ENCODE results near the gene ITGA7. TPM values are rescaled to one million over a fixed set of nuclear protein-coding genes. Genes with fewer than 3 reads are reported as not detected.

ITGA7 gene
- total and polyA plus RNA-seq, 2 experiments from 2014 or later = 2.0 to 7.2 TPM

DNA sequence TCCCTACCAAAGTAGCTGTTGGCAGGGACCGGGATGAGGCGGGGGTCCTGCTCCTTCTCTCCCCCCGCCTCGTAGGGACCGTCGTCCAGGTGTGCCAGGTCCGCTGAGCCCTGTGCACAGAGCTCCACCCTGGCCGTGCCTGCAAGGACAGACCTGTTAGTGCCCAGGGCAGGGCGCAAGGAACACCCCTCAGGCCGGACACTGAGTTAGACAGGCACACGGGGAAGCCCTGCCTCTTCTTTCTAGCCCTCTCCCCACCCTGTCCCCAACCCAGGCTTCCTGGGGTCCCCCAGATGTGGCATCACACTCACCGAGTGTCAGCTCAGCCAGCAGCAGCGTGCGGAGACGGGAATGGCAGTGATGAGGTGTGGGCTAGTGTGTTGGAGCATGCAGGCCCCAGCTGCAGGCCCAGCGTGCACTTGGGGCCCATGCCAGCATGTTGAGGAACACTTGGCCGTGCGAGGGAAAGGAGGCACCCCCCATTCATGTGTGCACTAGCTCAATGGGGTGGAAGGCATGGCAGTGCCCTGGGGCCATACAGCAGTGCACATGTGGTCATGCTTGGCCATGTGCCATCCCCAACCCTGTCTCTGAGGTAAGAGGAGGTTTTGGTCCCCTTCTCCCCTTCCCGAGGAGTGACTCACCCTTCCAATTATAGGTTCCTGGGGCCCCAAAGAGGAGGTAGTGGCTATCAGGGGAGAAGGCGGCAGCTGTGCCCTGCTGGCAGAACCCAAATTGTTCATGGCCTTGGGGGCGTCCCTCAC lies 7.3 kb downstream of the ITGA7 start:
- H3K4me3 ChIP-seq = no peak overlapping the region
- no peak overlapping the region for H3K27ac ChIP-seq
- H3K4me2 ChIP-seq (ENCODE audit: unreplicated experiment) = no peak overlapping the region
- in situ Hi-C loops (cut with MboI) = no loop called here
- no peaks in the 10 kb centered on the region for H3K27me3 ChIP-seq (replicated peaks; ENCODE audit: insufficient read depth)
- 72% methylated on average over 19 to 20 of the region's 21 CpGs for WGBS, 2 experiments (ENCODE audit: low coverage in 1 of 2, low lambda C conversion rate in 2 of 2, missing lambda C conversion rate in 2 of 2)
- H4K20me1 ChIP-seq (ENCODE audit: insufficient read depth) = no peaks in the 10 kb centered on the region
- H3K9ac ChIP-seq = no peak overlapping the region
- TF ChIP-seq EZH2phosphoT487 (IDR thresholded peaks at IDR 0.05; ENCODE audit: insufficient read depth, low read depth) (no peak), EZH2 (IDR thresholded peaks at IDR 0.05; ENCODE audit: insufficient read depth, poor library complexity, severe bottlenecking) (no peak)
- no peak overlapping the region for H2AFZ ChIP-seq
- H3K36me3 ChIP-seq (ENCODE audit: low read depth) = no peaks in the 10 kb centered on the region
- peak; percentile 39 for DNase-seq
- H3K79me2 ChIP-seq (ENCODE audit: insufficient read depth) = no peaks in the 10 kb centered on the region
- H3F3A ChIP-seq (ENCODE audit: insufficient read depth) = no peaks in the 10 kb centered on the region
- H3K4me1 ChIP-seq (ENCODE audit: insufficient read depth) = 0 out of 2 replicates have a peak, but pooled peaks cover 7% of the 10 kb centered on the region
- H3K9me2 ChIP-seq (ENCODE audit: insufficient read depth) = no peaks in the 10 kb centered on the region
- no peaks in the 10 kb centered on the region for H3K9me3 ChIP-seq (ENCODE audit: low read depth)

DNA sequence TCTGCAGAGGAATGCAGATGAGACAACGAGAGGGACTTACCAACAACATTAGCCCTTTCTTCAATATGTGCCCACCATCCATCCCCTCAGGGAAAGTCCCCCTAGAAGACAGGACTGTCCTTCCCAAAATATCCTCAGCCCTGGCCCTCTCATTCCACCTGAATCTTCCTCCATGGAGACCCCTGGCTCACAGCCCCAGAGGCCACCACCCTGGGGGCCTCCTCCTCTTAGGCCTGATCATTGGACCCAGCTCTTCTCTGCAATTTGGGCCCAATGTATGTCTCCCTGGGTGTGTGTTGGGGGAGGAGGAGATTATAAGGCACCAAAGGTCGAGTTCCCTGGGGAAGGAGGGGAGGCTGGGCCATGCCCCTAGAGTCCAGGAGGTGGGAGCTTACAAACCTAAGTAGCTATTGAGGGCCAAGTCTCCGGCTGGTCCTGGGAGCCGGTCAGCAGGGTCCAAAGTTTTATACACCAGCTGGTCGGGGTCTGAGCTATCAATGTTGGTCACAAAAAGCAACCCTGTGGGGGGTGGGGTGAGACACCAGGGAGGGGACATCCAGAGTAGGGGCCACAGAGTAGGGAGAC lies 8.1 kb downstream of the ITGA7 start:
- in situ Hi-C loops (cut with MboI) = no loop called here
- Histone ChIP-seq H4K20me1 (ENCODE audit: insufficient read depth) (no peaks in the 10 kb centered on the region), H3K4me2 (ENCODE audit: unreplicated experiment) (no peak overlapping the region), H3K9me3 (ENCODE audit: low read depth) (no peaks in the 10 kb centered on the region), H3F3A (ENCODE audit: insufficient read depth) (no peaks in the 10 kb centered on the region), H2AFZ (no peak overlapping the region), H3K27me3 (replicated peaks; ENCODE audit: insufficient read depth) (no peaks in the 10 kb centered on the region), H3K79me2 (ENCODE audit: insufficient read depth) (no peaks in the 10 kb centered on the region), H3K36me3 (ENCODE audit: low read depth) (no peaks in the 10 kb centered on the region), H3K27ac (no peak overlapping the region), H3K9ac (no peak overlapping the region), H3K4me3 (no peak overlapping the region), H3K9me2 (ENCODE audit: insufficient read depth) (no peaks in the 10 kb centered on the region), H3K4me1 (ENCODE audit: insufficient read depth) (0 out of 2 replicates have a peak, but pooled peaks cover 7% of the 10 kb centered on the region)
- WGBS, 2 experiments (ENCODE audit: low coverage in 1 of 2, low lambda C conversion rate in 2 of 2, missing lambda C conversion rate in 2 of 2) = 61 to 65% methylated on average over 5 of the region's 5 CpGs
- TF ChIP-seq EZH2phosphoT487 (IDR thresholded peaks at IDR 0.05; ENCODE audit: insufficient read depth, low read depth) (no peak), EZH2 (IDR thresholded peaks at IDR 0.05; ENCODE audit: insufficient read depth, poor library complexity, severe bottlenecking) (no peak)
- no peak for DNase-seq

DNA sequence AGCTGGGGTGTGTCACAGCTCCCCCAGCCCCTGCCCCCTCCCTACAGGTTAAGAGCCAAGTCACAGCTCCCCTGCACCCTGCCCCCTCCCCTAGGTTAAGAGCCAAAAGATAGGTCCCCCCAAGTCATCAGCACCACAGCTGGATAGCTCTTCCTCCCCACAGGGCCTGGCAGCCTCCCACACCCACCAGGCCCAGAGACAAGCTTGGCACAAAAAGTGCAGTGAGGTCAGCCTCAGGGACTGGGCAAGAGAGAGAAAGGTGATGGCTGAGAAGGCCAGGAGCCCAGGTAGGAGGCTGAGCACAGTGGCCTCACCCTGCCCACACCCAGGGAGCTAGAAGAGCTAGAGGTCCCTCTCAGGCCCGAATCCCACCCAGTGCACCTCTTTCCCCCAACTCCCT lies 8.7 kb downstream of the ITGA7 start:
- TF ChIP-seq EZH2phosphoT487 (IDR thresholded peaks at IDR 0.05; ENCODE audit: insufficient read depth, low read depth) (no peak), EZH2 (IDR thresholded peaks at IDR 0.05; ENCODE audit: insufficient read depth, poor library complexity, severe bottlenecking) (no peak)
- in situ Hi-C loops (cut with MboI) = no loop called here

DNA sequence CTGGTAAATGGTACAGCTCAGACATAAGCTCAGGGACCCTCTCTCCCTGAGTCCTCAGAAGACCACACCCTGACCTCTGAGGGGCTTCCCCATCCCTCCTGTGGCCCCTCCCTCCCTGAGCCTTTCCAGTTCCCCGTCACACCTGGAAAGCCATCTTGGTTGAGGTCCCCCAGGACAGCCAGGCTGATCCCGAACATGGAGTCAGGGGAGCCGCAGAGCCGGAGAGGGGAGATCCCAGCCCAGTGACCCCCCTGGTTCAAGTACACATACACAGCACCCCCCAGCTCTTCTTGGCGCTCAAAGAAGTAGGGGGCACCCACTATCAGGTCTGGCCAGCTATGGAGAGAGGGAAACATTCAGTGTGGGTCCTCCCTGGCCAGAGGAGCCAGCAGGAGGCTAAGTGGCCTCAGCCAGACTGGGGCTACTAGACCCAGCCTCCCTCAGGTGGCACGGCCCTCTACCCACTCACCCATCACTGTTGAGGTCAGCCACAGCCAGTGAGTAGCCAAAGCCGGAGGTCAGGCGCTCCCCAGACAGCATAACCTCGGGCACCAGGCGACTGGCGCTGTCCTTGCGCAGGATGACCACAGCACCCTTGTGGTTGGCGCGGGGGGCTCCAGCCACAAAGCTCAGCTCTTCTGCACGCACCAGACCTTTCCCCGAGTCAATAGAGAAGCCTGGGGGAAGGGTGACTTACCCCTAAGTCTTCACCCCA lies 9.3 kb downstream of the ITGA7 start:
- H3K4me1 ChIP-seq (ENCODE audit: insufficient read depth) = 0 out of 2 replicates have a peak, but pooled peaks cover 7% of the 10 kb centered on the region
- H3K4me2 ChIP-seq (ENCODE audit: unreplicated experiment) = no peak overlapping the region
- H3K9ac ChIP-seq = no peak overlapping the region
- 84 to 93% methylated on average over 15 to 16 of the region's 16 CpGs for WGBS, 2 experiments (ENCODE audit: low coverage in 1 of 2, low lambda C conversion rate in 2 of 2, missing lambda C conversion rate in 2 of 2)
- no peaks in the 10 kb centered on the region for H4K20me1 ChIP-seq (ENCODE audit: insufficient read depth)
- no peak overlapping the region for H3K4me3 ChIP-seq
- no peaks in the 10 kb centered on the region for H3K79me2 ChIP-seq (ENCODE audit: insufficient read depth)
- no peaks in the 10 kb centered on the region for H3F3A ChIP-seq (ENCODE audit: insufficient read depth)
- no peak overlapping the region for H3K27ac ChIP-seq
- H3K9me3 ChIP-seq (ENCODE audit: low read depth) = no peaks in the 10 kb centered on the region
- in situ Hi-C loops (cut with MboI) = no loop called here
- H3K36me3 ChIP-seq (ENCODE audit: low read depth) = no peaks in the 10 kb centered on the region
- no peak overlapping the region for H2AFZ ChIP-seq
- DNase-seq = no peak
- H3K9me2 ChIP-seq (ENCODE audit: insufficient read depth) = no peaks in the 10 kb centered on the region
- no peaks in the 10 kb centered on the region for H3K27me3 ChIP-seq (replicated peaks; ENCODE audit: insufficient read depth)
- TF ChIP-seq EZH2phosphoT487 (IDR thresholded peaks at IDR 0.05; ENCODE audit: insufficient read depth, low read depth) (no peak), EZH2 (IDR thresholded peaks at IDR 0.05; ENCODE audit: insufficient read depth, poor library complexity, severe bottlenecking) (no peak)

More for the DNA sequence above, 8.7 kb downstream of the ITGA7 start:
- Histone ChIP-seq H3K4me3 (no peak overlapping the region), H2AFZ (no peak overlapping the region), H3K9me3 (ENCODE audit: low read depth) (no peaks in the 10 kb centered on the region), H4K20me1 (ENCODE audit: insufficient read depth) (no peaks in the 10 kb centered on the region), H3K27ac (no peak overlapping the region), H3F3A (ENCODE audit: insufficient read depth) (no peaks in the 10 kb centered on the region), H3K9ac (no peak overlapping the region), H3K79me2 (ENCODE audit: insufficient read depth) (no peaks in the 10 kb centered on the region), H3K4me1 (ENCODE audit: insufficient read depth) (0 out of 2 replicates have a peak, but pooled peaks cover 7% of the 10 kb centered on the region), H3K36me3 (ENCODE audit: low read depth) (no peaks in the 10 kb centered on the region), H3K27me3 (replicated peaks; ENCODE audit: insufficient read depth) (no peaks in the 10 kb centered on the region), H3K4me2 (ENCODE audit: unreplicated experiment) (no peak overlapping the region), H3K9me2 (ENCODE audit: insufficient read depth) (no peaks in the 10 kb centered on the region)
- DNase-seq = no peak
- 42 to 57% methylated on average over 1 of the region's 1 CpG for WGBS, 2 experiments (ENCODE audit: low coverage in 1 of 2, low lambda C conversion rate in 2 of 2, missing lambda C conversion rate in 2 of 2)

All from GM23248 (cell line).